Uterus (tissue), 2 donors: ENCODE data around the gene MYCBPAP.

Source experiments
- CTCF ChIP-seq, 4 experiments: fragments of 200-600 bp in 2 of 4; fragments of 450-650 bp in 2 of 4; sonication (generic) in 2 of 4; IDR thresholded peaks; one replicate each; pipeline ENCODE4 v1.5.1; 2016 to 2019; ENCODE audit warnings: antibody characterized with exemption in 4 of 4, mild to moderate bottlenecking in 2 of 4, moderate library complexity in 1 of 4
- POLR2A ChIP-seq, 2 donors: fragments of 450-650 bp; IDR thresholded peaks; one replicate each; pipeline ENCODE4 v1.6.1; 2016; ENCODE audit warnings: antibody characterized with exemption in 2 of 2, mild to moderate bottlenecking in 1 of 2, moderate library complexity in 1 of 2

- TF ChIP-seq CTCF (IDR thresholded peaks at IDR 0.05) (no peak), POLR2A (IDR thresholded peaks at IDR 0.05) (no peak)
Observed at GRCh38 chr17:50557630-50558029, 49.4 kb downstream of the MYCBPAP start.
